Smooth muscle cell (in vitro differentiated cells): Measurements from ENCODE around the gene EFTUD2. TPM values are rescaled to one million over a fixed set of nuclear protein-coding genes. Genes with fewer than 3 reads are reported as not detected.

Experiments
- DNase-seq: peaks from one replicate; lab custom pipeline; 2025; ENCODE audit not compliant: unreplicated experiment; lab: John Stamatoyannopoulos, UW
- H2AFZ ChIP-seq: fragments of 200-600 bp; sonication (generic); 2 replicates; pipeline ENCODE4 v1.6.0; 2016; ENCODE audit warnings: antibody characterized with exemption, low read depth, mild to moderate bottlenecking
- H3F3A ChIP-seq: fragments of 200-600 bp; sonication (generic); 2 replicates; pipeline ENCODE4 v1.6.0; 2017; ENCODE audit warnings: antibody characterized with exemption, low read depth
- H3K27ac ChIP-seq: fragments of 200-600 bp; sonication (generic); 2 replicates; pipeline ENCODE4 v1.5.1; 2016; ENCODE audit warnings: low read depth, mild to moderate bottlenecking
- H3K27me3 ChIP-seq: fragments of 200-600 bp; sonication (generic); 2 replicates; pipeline ENCODE4 v1.6.1; 2016; ENCODE audit warnings: low read depth, mild to moderate bottlenecking
- H3K36me3 ChIP-seq: fragments of 200-600 bp; sonication (generic); 2 replicates; pipeline ENCODE4 v1.5.1; 2016; ENCODE audit warnings: low read depth
- H3K4me1 ChIP-seq: fragments of 200-600 bp; sonication (generic); 2 replicates; pipeline ENCODE4 v1.5.1; 2016; ENCODE audit warnings: low read depth
- H3K4me2 ChIP-seq: fragments of 200-600 bp; sonication (generic); 2 replicates; pipeline ENCODE4 v1.6.0; 2016; ENCODE audit warnings: mild to moderate bottlenecking
- H3K4me3 ChIP-seq: fragments of 200-600 bp; sonication (generic); 2 replicates; pipeline ENCODE4 v1.5.1; 2016; ENCODE audit warnings: mild to moderate bottlenecking
- H3K79me2 ChIP-seq: fragments of 200-600 bp; sonication (generic); 2 replicates; pipeline ENCODE4 v1.6.0; 2016; ENCODE audit warnings: low read depth, mild to moderate bottlenecking
- H3K9ac ChIP-seq: fragments of 200-600 bp; sonication (generic); 2 replicates; pipeline ENCODE4 v1.6.0; 2016; ENCODE audit warnings: low read depth
- H3K9me3 ChIP-seq: fragments of 200-600 bp; sonication (generic); replicated peaks from 2 replicates; pipeline ENCODE4 v1.5.1; 2016; ENCODE audit warnings: low read depth
- H4K20me1 ChIP-seq: fragments of 200-600 bp; sonication (generic); 2 replicates; pipeline ENCODE4 v1.6.0; 2016; ENCODE audit warnings: low read depth
- WGBS: methylation state at CpG from one replicate; pipeline ENCODE4 v1.1.7; 2016; ENCODE audit warnings: low lambda C conversion rate; 5-methylcytosine and 5-hydroxymethylcytosine counted together
- polyA plus RNA-seq: library from polyadenylated mRNA; unstranded; fragments of >200 nt; fragmentation: Nextera tagmentation; extraction: Ambion mirVana; gene quantifications from 2 replicates; pipeline ENCODE4 v1.2.1, GENCODE V29; 2016
- total RNA-seq: library from RNA; depleted of rRNA; stranded (reverse); fragments of >200 nt; gene quantifications from 2 replicates; pipeline ENCODE4 v1.2.3, GENCODE V29; 2014
- TF ChIP-seq, protein P1 (sequence below): fragments of 200-600 bp; sonication (generic); IDR thresholded peaks from 2 replicates; pipeline ENCODE4 v1.5.1; 2017; ENCODE audit warnings: borderline replicate concordance, mild to moderate bottlenecking, antibody characterized with exemption; ENCODE audit not compliant: insufficient read depth, poor library complexity, severe bottlenecking

EFTUD2 gene
- total and polyA plus RNA-seq, 2 experiments from 2014 or later = 57.2 to 76.0 TPM

DNA sequence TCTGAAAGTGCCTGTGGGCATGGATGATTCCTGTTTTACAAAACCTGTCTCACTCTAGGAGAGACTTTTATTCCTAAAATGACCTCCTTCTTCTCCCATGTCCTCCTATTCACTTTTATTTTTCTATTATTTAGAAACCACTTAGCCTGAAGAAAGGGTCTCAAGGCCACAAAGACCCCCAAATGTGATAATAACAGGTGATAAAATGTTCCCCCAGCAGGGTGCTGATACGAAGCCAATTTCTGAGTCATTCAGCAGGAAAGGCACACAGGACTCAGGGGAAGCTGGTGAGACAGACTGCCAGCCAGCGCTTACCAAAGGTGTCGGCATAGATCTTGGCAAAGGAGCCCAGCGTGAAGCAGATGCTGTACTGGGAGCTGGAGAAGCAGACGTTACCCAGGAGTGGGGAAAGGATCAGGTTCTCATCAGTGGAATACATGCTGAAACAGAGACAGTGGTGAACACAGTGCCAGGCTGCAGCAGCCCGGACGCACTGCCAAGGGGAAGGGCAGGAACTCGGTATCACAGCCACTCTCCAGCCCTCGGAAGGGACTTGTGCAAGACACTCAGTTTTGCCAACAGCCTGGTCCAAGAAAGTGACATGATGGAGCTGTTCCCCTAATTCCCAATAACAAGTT is 27.0 kb downstream of the EFTUD2 start:
- DNase-seq = no peak
- 89% methylated on average over 9 of the region's 9 CpGs for WGBS

DNA sequence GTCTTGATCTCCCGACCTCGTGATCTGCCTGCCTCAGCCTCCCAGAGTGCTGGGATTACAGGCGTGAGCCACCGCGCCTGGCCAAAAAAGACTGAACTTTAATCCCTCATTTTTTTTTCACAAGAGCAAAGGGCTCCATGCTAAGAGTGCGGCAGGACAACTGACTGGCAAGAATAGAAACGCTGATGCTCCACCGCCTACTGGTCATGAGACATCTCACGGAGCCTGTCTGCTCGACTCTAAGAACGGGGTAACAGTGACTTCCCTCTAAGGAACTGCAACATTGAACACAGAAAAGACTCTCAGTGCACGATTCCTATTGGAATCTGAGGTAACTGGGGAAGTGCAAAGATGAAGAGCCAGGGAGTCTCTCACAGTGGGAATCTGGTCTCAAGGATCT is 27.7 kb downstream of the EFTUD2 start:
- H3K9ac ChIP-seq = no peak overlapping the region
- no peak overlapping the region for H3K27ac ChIP-seq
- TF ChIP-seq, protein P1, sequence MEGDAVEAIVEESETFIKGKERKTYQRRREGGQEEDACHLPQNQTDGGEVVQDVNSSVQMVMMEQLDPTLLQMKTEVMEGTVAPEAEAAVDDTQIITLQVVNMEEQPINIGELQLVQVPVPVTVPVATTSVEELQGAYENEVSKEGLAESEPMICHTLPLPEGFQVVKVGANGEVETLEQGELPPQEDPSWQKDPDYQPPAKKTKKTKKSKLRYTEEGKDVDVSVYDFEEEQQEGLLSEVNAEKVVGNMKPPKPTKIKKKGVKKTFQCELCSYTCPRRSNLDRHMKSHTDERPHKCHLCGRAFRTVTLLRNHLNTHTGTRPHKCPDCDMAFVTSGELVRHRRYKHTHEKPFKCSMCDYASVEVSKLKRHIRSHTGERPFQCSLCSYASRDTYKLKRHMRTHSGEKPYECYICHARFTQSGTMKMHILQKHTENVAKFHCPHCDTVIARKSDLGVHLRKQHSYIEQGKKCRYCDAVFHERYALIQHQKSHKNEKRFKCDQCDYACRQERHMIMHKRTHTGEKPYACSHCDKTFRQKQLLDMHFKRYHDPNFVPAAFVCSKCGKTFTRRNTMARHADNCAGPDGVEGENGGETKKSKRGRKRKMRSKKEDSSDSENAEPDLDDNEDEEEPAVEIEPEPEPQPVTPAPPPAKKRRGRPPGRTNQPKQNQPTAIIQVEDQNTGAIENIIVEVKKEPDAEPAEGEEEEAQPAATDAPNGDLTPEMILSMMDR = no peak
- H3K36me3 ChIP-seq = peaks cover 5% of the 10 kb centered on the region
- no peak overlapping the region for H2AFZ ChIP-seq
- H4K20me1 ChIP-seq = no peaks in the 10 kb centered on the region
- no peak overlapping the region for H3K4me2 ChIP-seq
- no peaks in the 10 kb centered on the region for H3F3A ChIP-seq
- 98% methylated on average over 12 of the region's 12 CpGs for WGBS
- H3K9me3 ChIP-seq = no peaks in the 10 kb centered on the region
- no peak for DNase-seq
- no peaks in the 10 kb centered on the region for H3K4me1 ChIP-seq
- no peaks in the 10 kb centered on the region for H3K27me3 ChIP-seq
- no peak overlapping the region for H3K4me3 ChIP-seq
- H3K79me2 ChIP-seq = no peaks in the 10 kb centered on the region

More for the DNA sequence above, 27.0 kb downstream of the EFTUD2 start:
- Histone ChIP-seq H3K27ac (no peak overlapping the region), H3K27me3 (no peaks in the 10 kb centered on the region), H2AFZ (no peak overlapping the region), H3K9me3 (no peaks in the 10 kb centered on the region), H3F3A (no peaks in the 10 kb centered on the region), H3K36me3 (peaks cover 5% of the 10 kb centered on the region), H3K4me3 (no peak overlapping the region), H3K4me2 (no peak overlapping the region), H3K79me2 (no peaks in the 10 kb centered on the region), H3K4me1 (no peaks in the 10 kb centered on the region), H3K9ac (no peak overlapping the region), H4K20me1 (no peaks in the 10 kb centered on the region)
- TF ChIP-seq, protein P1 = no peak

DNA sequence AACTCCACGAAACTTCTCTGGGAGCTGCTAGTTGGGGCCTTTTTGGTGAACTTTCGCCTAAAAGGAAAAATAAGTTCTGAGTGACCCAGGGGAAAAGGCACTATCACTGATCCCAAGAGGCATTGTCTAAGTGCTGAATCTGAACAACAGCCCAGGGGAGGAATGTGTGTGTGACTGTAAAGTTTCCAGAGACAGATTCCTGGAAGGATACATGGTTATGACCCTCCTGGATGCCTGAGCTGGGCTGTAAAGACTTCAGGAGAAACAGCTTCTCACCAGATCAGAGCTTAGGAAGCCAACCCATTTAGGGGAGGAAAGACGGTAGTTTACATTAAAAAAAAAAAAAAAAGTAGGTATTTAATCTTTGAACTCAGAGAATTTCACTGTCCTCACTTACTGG is 31.4 kb downstream of the EFTUD2 start:
- H3F3A ChIP-seq = no peaks in the 10 kb centered on the region
- H3K4me1 ChIP-seq = no peaks in the 10 kb centered on the region
- no peak overlapping the region for H3K27ac ChIP-seq
- H4K20me1 ChIP-seq = no peaks in the 10 kb centered on the region
- no peak overlapping the region for H3K4me2 ChIP-seq
- no peaks in the 10 kb centered on the region for H3K9me3 ChIP-seq
- DNase-seq = no peak
- no peaks in the 10 kb centered on the region for H3K79me2 ChIP-seq
- no peak overlapping the region for H3K4me3 ChIP-seq
- TF ChIP-seq, protein P1 = no peak
- H2AFZ ChIP-seq = no peak overlapping the region
- H3K36me3 ChIP-seq = peaks cover 5% of the 10 kb centered on the region
- 79% methylated on average over 3 of the region's 3 CpGs for WGBS
- no peak overlapping the region for H3K9ac ChIP-seq
- H3K27me3 ChIP-seq = no peaks in the 10 kb centered on the region

DNA sequence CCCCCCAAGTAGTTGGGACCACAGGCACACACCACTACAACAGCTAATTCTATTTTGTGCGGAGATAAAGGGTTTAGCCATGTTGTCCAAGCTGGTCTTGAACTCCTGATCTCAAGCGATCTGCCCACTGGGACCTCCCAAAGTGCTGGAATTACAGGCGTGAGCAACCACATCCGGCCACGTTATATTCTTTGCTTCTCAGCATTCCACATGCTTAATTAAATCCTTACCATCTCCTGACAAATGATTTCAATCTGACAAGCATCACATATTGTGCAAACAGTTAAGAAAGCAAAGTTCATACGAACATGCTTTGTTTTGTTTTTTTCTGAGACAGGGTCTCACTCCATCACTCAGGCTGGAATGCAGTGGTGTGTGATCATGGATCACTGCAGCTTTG is 33.3 kb downstream of the EFTUD2 start:
- TF ChIP-seq, protein P1 = no peak
- Histone ChIP-seq H4K20me1 (no peaks in the 10 kb centered on the region), H3K27me3 (no peaks in the 10 kb centered on the region), H3K9ac (no peak overlapping the region), H3K36me3 (peaks cover 9% of the 10 kb centered on the region), H3K79me2 (no peaks in the 10 kb centered on the region), H3K27ac (no peak overlapping the region), H3K4me1 (no peaks in the 10 kb centered on the region), H2AFZ (no peak overlapping the region), H3F3A (no peaks in the 10 kb centered on the region), H3K4me3 (no peak overlapping the region), H3K9me3 (no peaks in the 10 kb centered on the region), H3K4me2 (no peak overlapping the region)
- DNase-seq = no peak
- 96% methylated on average over 6 of the region's 6 CpGs for WGBS
